ENCODE data around the gene MYD88. TPM values are rescaled to one million over a fixed set of nuclear protein-coding genes. Genes with fewer than 3 reads are reported as not detected.

Gene MYD88
- polyA plus RNA-seq, 1 donor (not counting 4 experiments of a cell fraction or from before 2014, with no cell fraction given) = 44.0 TPM

- no peak for FAIRE-seq
Measured at GRCh38 chr3:38136393-38136776, 2.1 kb upstream of the MYD88 start.

GRCh38 chr3:38136777-38137614, 1.5 kb upstream of the MYD88 start, which contains the start of gene ACAA1:
Gene ACAA1, minus strand, starts transcription at chr3:38137127. Its CDS starts 92 bp downstream, at chr3:38137035.
- no peak for TF ChIP-seq EZH2 (IDR thresholded peaks at IDR 0.05; ENCODE audit: low read length)
- no peak for TF ChIP-seq CTCF (optimal IDR thresholded peaks at IDR 0.05 in 1 of 3, IDR thresholded peaks at IDR 0.05 in 1 of 3, conservative IDR thresholded peaks at IDR 0.05 in 1 of 3; ENCODE audit: extremely low read depth in 1 of 3, insufficient read depth in 2 of 3, low read length in 3 of 3)
- DNase-seq (ENCODE audit: low read depth, low spot score) (peak; percentile 90), FAIRE-seq (peak; percentile 59)
- H4K20me1 ChIP-seq (ENCODE audit: control insufficient read depth, extremely low read depth, insufficient read depth, low read length) = no peaks in the 10 kb centered on the region
- H3K4me2 ChIP-seq (ENCODE audit: control insufficient read depth, extremely low read depth, insufficient read depth, low read depth, low read length) = peak within 1 kb of the TSS; percentile 89
- H3K9me1 ChIP-seq (ENCODE audit: control insufficient read depth, extremely low read depth, insufficient read depth, low read length) = no peaks in the 10 kb centered on the region
- peaks cover 52% of the 10 kb centered on the region for H3K79me2 ChIP-seq (ENCODE audit: control insufficient read depth, insufficient read depth, low read length)
- peak within 1 kb of the TSS; percentile 81 to 91 (median 87) for H3K4me3 ChIP-seq (ENCODE audit: control insufficient read depth in 2 of 3, extremely low read depth in 1 of 3, insufficient read depth in 2 of 3, low read depth in 1 of 3, low read length in 3 of 3)
- H3K27ac ChIP-seq (ENCODE audit: control insufficient read depth, insufficient read depth, low read length) = peak within 1 kb of the TSS; percentile 90
- peak within 1 kb of the TSS; percentile 85 for H3K9ac ChIP-seq (ENCODE audit: control insufficient read depth, extremely low read depth, insufficient read depth, low read length)
- H2AFZ ChIP-seq (ENCODE audit: control insufficient read depth, low read length) = peak within 1 kb of the TSS; percentile 87
- peaks cover 19 to 41% of the 10 kb centered on the region in 2 experiments for H3K36me3 ChIP-seq (ENCODE audit: control insufficient read depth in 2 of 2, extremely low read depth in 1 of 2, insufficient read depth in 2 of 2, low read length in 2 of 2)
- H3K27me3 ChIP-seq (ENCODE audit: control insufficient read depth, extremely low read depth, insufficient read depth, low read length) = no peaks in the 10 kb centered on the region
- H3K4me1 ChIP-seq (ENCODE audit: control insufficient read depth, extremely low read depth, insufficient read depth, low read length) = peaks cover 52% of the 10 kb centered on the region
- dilution Hi-C loops (cut with MboI; ENCODE audit: extremely low pct_ligation_motif_present, low sequenced_read_pairs) = no loop called here
- H3K9me3 ChIP-seq (ENCODE audit: control insufficient read depth, low read depth, low read length) = no peaks in the 10 kb centered on the region

More at GRCh38 chr3:38136393-38136776, 2.1 kb upstream of the MYD88 start:
- Histone ChIP-seq H2AFZ (ENCODE audit: control insufficient read depth, low read length) (peak overlapping the region; percentile 4), H3K36me3 (ENCODE audit: control insufficient read depth in 2 of 2, extremely low read depth in 1 of 2, insufficient read depth in 2 of 2, low read length in 2 of 2) (peaks cover 18 to 37% of the 10 kb centered on the region in 2 experiments), H3K4me1 (ENCODE audit: control insufficient read depth, extremely low read depth, insufficient read depth, low read length) (peaks cover 46% of the 10 kb centered on the region), H3K9me3 (ENCODE audit: control insufficient read depth, low read depth, low read length) (no peaks in the 10 kb centered on the region), H3K9ac (ENCODE audit: control insufficient read depth, extremely low read depth, insufficient read depth, low read length) (peak overlapping the region; percentile 85), H3K27me3 (ENCODE audit: control insufficient read depth, extremely low read depth, insufficient read depth, low read length) (no peaks in the 10 kb centered on the region), H3K79me2 (ENCODE audit: control insufficient read depth, insufficient read depth, low read length) (peaks cover 52% of the 10 kb centered on the region), H3K4me2 (ENCODE audit: control insufficient read depth, extremely low read depth, insufficient read depth, low read depth, low read length) (peak overlapping the region; percentile 89), H3K27ac (ENCODE audit: control insufficient read depth, insufficient read depth, low read length) (peak overlapping the region; percentile 90), H3K9me1 (ENCODE audit: control insufficient read depth, extremely low read depth, insufficient read depth, low read length) (no peaks in the 10 kb centered on the region), H4K20me1 (ENCODE audit: control insufficient read depth, extremely low read depth, insufficient read depth, low read length) (no peaks in the 10 kb centered on the region), H3K4me3 (ENCODE audit: control insufficient read depth in 2 of 3, extremely low read depth in 1 of 3, insufficient read depth in 2 of 3, low read depth in 1 of 3, low read length in 3 of 3) (peak overlapping the region; percentile 81 to 91 (median 83))
- dilution Hi-C loops (cut with MboI; ENCODE audit: extremely low pct_ligation_motif_present, low sequenced_read_pairs) = no loop called here
- no peak for DNase-seq (ENCODE audit: low read depth, low spot score)
- TF ChIP-seq EZH2 (IDR thresholded peaks at IDR 0.05; ENCODE audit: low read length) = no peak
- TF ChIP-seq CTCF (optimal IDR thresholded peaks at IDR 0.05 in 1 of 3, IDR thresholded peaks at IDR 0.05 in 1 of 3, conservative IDR thresholded peaks at IDR 0.05 in 1 of 3; ENCODE audit: extremely low read depth in 1 of 3, insufficient read depth in 2 of 3, low read length in 3 of 3) = no peak
